ENCODE data around the gene ZNF664. TPM values are rescaled to one million over a fixed set of nuclear protein-coding genes. Genes with fewer than 3 reads are reported as not detected.

The ZNF664 gene
- total RNA-seq, 1 experiment from 2014 or later, result 124 TPM

- Histone ChIP-seq H3K9ac (ENCODE audit: low read length) (no peak overlapping the region), H3K27me3 (ENCODE audit: insufficient read depth, low read length) (no peaks in the 10 kb centered on the region), H3K9me2 (ENCODE audit: insufficient read depth) (no peaks in the 10 kb centered on the region), H3K4me1 (ENCODE audit: control insufficient read depth in 1 of 2, insufficient read depth in 2 of 2, low read length in 2 of 2) (no peaks in the 10 kb centered on the region), H3K27ac (ENCODE audit: low read depth, low read length) (no peak overlapping the region), H3K4me3 (replicated peaks in 1 of 2; ENCODE audit: low read depth in 1 of 2, low read length in 2 of 2) (no peak overlapping the region), H3K9me3 (ENCODE audit: control insufficient read depth in 1 of 2, insufficient read depth in 1 of 2, low read depth in 1 of 2, low read length in 2 of 2) (peaks cover 0 to 22% of the 10 kb centered on the region in 2 experiments; a peak in 1 of 4 replicates), H4K20me1 (ENCODE audit: insufficient read depth) (no peaks in the 10 kb centered on the region), H3K36me3 (ENCODE audit: control insufficient read depth in 1 of 2, insufficient read depth in 2 of 2, low read length in 2 of 2) (no peaks in the 10 kb centered on the region), H2AFZ (ENCODE audit: low read depth, low read length, poor library complexity, severe bottlenecking) (no peak overlapping the region), H3K4me2 (ENCODE audit: low read length) (no peak overlapping the region), H3K79me2 (ENCODE audit: insufficient read depth, low read length) (no peaks in the 10 kb centered on the region)
- ChIA-PET POLR2A (no interaction called here), RAD21 (ENCODE audit: low non-redundant PET in 1 of 2, low total read pairs in 2 of 2, uncharacterized antibody in 2 of 2, unreplicated experiment in 2 of 2) (no interaction called here), CTCF (no interaction called here)
- DNase-seq (ENCODE audit: low read depth, low spot score), result no peak
- intact Hi-C loops (cut with micrococcal nuclease), result no loop called here
- BruUV-seq (replicated peaks), result no TSS peak
- TF ChIP-seq ZNF274 (IDR thresholded peaks at IDR 0.05; ENCODE audit: low read depth, low read length) (no peak), TCF7L2 (IDR thresholded peaks at IDR 0.05; ENCODE audit: borderline replicate concordance, extremely low read depth, insufficient read depth, insufficient read length) (no peak), EZH2phosphoT487 (IDR thresholded peaks at IDR 0.05; ENCODE audit: borderline replicate concordance) (no peak), CTCF (IDR thresholded peaks at IDR 0.05 in 2 of 3, conservative IDR thresholded peaks at IDR 0.05 in 1 of 3; ENCODE audit: borderline replicate concordance in 1 of 3, insufficient read depth in 1 of 3, low read depth in 2 of 3, low read length in 2 of 3) (no peak), SP1 (IDR thresholded peaks at IDR 0.05; ENCODE audit: low read depth) (no peak), POLR2A (IDR thresholded peaks at IDR 0.05; ENCODE audit: borderline replicate concordance, extremely low read depth, insufficient read depth, insufficient read length) (no peak), MAX (IDR thresholded peaks at IDR 0.05) (no peak), EZH2 (IDR thresholded peaks at IDR 0.05) (no peak), POLR2AphosphoS5 (IDR thresholded peaks at IDR 0.05; ENCODE audit: low read depth, low read length) (no peak), CBX3 (IDR thresholded peaks at IDR 0.05; ENCODE audit: low read depth) (no peak), FOSL1 (IDR thresholded peaks at IDR 0.05; ENCODE audit: low read depth) (no peak), ZFX (IDR thresholded peaks at IDR 0.05) (no peak), ELF1 (IDR thresholded peaks at IDR 0.05; ENCODE audit: borderline replicate concordance, low read depth) (no peak), JUND (IDR thresholded peaks at IDR 0.05) (no peak), SRF (IDR thresholded peaks at IDR 0.05; ENCODE audit: low read depth) (no peak), ATF3 (IDR thresholded peaks at IDR 0.05) (no peak), SIN3A (IDR thresholded peaks at IDR 0.05; ENCODE audit: low read depth) (no peak)
- ATAC-seq, result no peak
Measured at GRCh38 chr12:124046456-124046740, 73.4 kb downstream of the ZNF664 start.

Data from HCT116 (cell line).